ENCODE results near the gene RBM3.
"Not testable (repeated sequence)": the region's sequence is repeated elsewhere in the genome, so short reads cannot be mapped to it uniquely, and the experiment has no call there.

RBM3 gene

GRCh38 chrX:48539345-48540027, 34.8 kb upstream of the RBM3 start, which contains the start of gene TBC1D25:
Gene TBC1D25, plus strand, starts transcription at chrX:48539714. Its CDS starts 84 bp downstream, at chrX:48539798.
- TF ChIP-seq CTCF (IDR thresholded peaks at IDR 0.05), result no peak
- peak within 1 kb of the TSS; percentile 74 to 93 for H3K27ac ChIP-seq
- H3K4me3 ChIP-seq, result peak within 1 kb of the TSS; percentile 82
- peak; percentile 96 for DNase-seq (ENCODE audit: low spot score)

- peak; percentile 76 for DNase-seq (ENCODE audit: low spot score)
- no peak for TF ChIP-seq CTCF (IDR thresholded peaks at IDR 0.05)
- Histone ChIP-seq H3K4me3 (peak overlapping the region; percentile 82), H3K27ac (peak overlapping the region; percentile 74 to 93)
Observed at GRCh38 chrX:48540028-48540375, 34.3 kb upstream of the RBM3 start.

GRCh38 chrX:48540480-48540879, 33.8 kb upstream of the RBM3 start:
- no peak for DNase-seq (ENCODE audit: low spot score)
- Histone ChIP-seq H3K4me3 (peak overlapping the region; percentile 82), H3K27ac (peak overlapping the region in 1 of 2 donors; percentile 93)
- TF ChIP-seq CTCF (IDR thresholded peaks at IDR 0.05), result no peak

DNA sequence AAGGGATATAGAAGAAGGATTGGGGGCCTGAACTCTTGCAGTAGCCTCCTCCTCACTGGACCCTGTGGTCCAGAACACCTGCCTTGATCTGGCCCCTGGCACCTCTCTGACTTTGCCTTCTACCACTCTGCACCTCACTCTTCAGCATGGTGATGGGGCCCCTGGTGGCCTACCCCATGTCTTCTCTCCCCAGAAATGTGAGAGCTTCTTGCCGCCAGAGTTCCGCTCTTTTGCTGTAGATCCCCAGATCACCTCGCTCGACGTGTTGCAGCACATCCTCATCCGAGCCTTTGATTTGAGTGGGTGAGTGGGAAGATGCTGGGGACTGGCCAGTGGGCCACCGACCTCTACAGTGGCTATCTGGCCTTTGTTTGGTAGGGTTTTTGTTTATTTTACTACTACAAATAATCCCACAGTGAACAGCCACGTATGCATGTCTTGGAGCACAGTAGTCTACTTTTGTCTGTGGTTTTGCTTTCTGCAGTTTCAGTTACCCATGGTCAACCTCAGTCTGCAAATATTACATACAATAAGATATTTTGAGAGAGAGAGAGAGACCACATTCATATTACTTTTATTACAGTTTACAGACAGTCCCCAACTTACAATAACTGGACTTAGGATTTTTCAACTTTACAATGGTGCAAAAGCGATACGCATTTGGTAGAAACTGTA, 33.0 kb upstream of the RBM3 start:
- no peak overlapping the region for H3K4me3 ChIP-seq
- no peak for TF ChIP-seq CTCF (IDR thresholded peaks at IDR 0.05)
- DNase-seq (ENCODE audit: low spot score), result no peak

DNA sequence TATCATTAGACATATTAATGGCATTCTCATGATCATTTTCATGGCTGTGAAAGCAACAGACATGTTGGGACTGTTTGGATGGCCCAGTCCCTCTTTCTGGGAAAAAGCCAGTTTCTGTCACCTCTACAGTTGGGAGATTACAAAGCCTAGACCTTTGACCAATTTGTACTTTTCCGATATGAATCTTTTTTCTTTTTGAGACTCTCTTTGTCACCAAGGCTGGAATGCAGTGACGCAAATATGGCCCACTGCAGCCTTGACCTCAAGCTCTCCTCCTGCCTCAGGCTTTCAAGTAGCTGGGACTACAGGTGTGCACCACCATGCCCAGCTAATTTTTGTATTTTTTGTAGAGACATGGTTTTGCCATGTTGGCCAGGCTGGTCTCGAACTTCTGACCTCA, 25.4 kb upstream of the RBM3 start:
- no peak for DNase-seq (ENCODE audit: low spot score)
- Histone ChIP-seq H3K4me3 (no peak overlapping the region), H3K27ac (no peak overlapping the region)
- TF ChIP-seq CTCF (IDR thresholded peaks at IDR 0.05), result no peak

More for the DNA sequence above, 33.0 kb upstream of the RBM3 start:
- H3K27ac ChIP-seq, result no peak overlapping the region

- H3K4me3 ChIP-seq, result not testable (repeated sequence)
Observed at GRCh38 chrX:48555731-48556325, 18.5 kb upstream of the RBM3 start.

DNA sequence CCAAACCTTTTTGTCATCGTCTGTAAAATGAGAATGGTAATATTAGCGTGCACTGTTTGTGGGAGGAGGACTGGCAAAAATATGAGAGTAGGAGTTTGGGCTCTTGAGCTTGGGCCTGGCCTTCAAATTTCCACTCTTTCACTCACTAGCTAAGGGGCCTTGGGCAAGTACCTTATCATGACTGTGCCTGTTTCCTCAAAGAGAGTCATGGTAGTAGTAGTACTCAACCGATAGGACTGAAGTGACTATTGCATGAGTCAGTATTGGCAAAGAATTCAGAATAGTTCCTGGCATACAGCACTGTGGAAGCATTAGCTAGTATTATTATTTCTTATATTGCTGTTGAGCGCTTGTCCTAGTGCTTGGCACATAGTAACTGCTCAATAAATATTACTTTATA, 16.0 kb upstream of the RBM3 start:
- no peak for TF ChIP-seq CTCF (IDR thresholded peaks at IDR 0.05)
- H3K27ac ChIP-seq, result no peak overlapping the region
- DNase-seq (ENCODE audit: low spot score), result no peak
- H3K4me3 ChIP-seq, result no peak overlapping the region

More at GRCh38 chrX:48555731-48556325, 18.5 kb upstream of the RBM3 start:
- DNase-seq (ENCODE audit: low spot score), result not testable (repeated sequence)
- peak overlapping the region in 1 of 2 donors; percentile 15 for H3K27ac ChIP-seq

Measured in coronary artery (tissue), 2 donors.